Progenitor cell of endocrine pancreas (in vitro differentiated cells): Measurements from ENCODE around the gene LDLRAD4. TPM values are rescaled to one million over a fixed set of nuclear protein-coding genes. Genes with fewer than 3 reads are reported as not detected.

ENCODE experiments used
- DNase-seq: peaks from one replicate; pipeline ENCODE4 v3.0.0; 2021; ENCODE audit warnings: low spot score; ENCODE audit not compliant: unreplicated experiment
- H3K27ac Mint-ChIP-seq: 2 replicates; pipeline ENCODE4 v1.8.0; 2021; ENCODE audit warnings: mild to moderate bottlenecking, moderate library complexity, mixed read lengths
- H3K27me3 Mint-ChIP-seq: 2 replicates; pipeline ENCODE4 v1.8.0; 2021; ENCODE audit warnings: mixed read lengths
- H3K36me3 Mint-ChIP-seq: 2 replicates; pipeline ENCODE4 v1.8.0; 2022; ENCODE audit warnings: mixed read lengths; ENCODE audit not compliant: insufficient read depth
- H3K4me1 Mint-ChIP-seq: 2 replicates; pipeline ENCODE4 v1.8.0; 2021; ENCODE audit warnings: low read depth, mixed read lengths
- H3K4me3 Mint-ChIP-seq: 2 replicates; pipeline ENCODE4 v1.8.0; 2021; ENCODE audit warnings: low read depth, mild to moderate bottlenecking, moderate library complexity, mixed read lengths
- H3K9me3 Mint-ChIP-seq: 2 replicates; pipeline ENCODE4 v1.8.0; 2021; ENCODE audit warnings: low read depth, mixed read lengths
- CTCF ChIP-seq: fragments of 200-600 bp; sonication (generic); IDR thresholded peaks from one replicate; pipeline ENCODE4 v1.5.0; 2021; ENCODE audit warnings: antibody characterized with exemption, mild to moderate bottlenecking; ENCODE audit not compliant: unreplicated experiment
- total RNA-seq: library from RNA; stranded (reverse); gene quantifications from 2 replicates; pipeline ENCODE4 v1.2.1, GENCODE V29; 2021

Gene LDLRAD4
- total RNA-seq, 1 donor from 2014 or later: 3.8 TPM

- no peak for DNase-seq
- Mint-ChIP-seq H3K4me3 (no peak overlapping the region), H3K36me3 (no peaks in the 10 kb centered on the region), H3K4me1 (peaks cover 10% of the 10 kb centered on the region), H3K9me3 (no peaks in the 10 kb centered on the region), H3K27me3 (no peaks in the 10 kb centered on the region), H3K27ac (no peak overlapping the region)
- no peak for TF ChIP-seq CTCF
Observed at GRCh38 chr18:13242797-13243196, 24.2 kb downstream of the LDLRAD4 start.

GRCh38 chr18:13243363-13243762 is 24.8 kb downstream of the LDLRAD4 start:
- no peaks in the 10 kb centered on the region for H3K27me3 Mint-ChIP-seq
- TF ChIP-seq CTCF: no peak
- H3K4me1 Mint-ChIP-seq: peaks cover 10% of the 10 kb centered on the region
- H3K27ac Mint-ChIP-seq: no peak overlapping the region
- H3K36me3 Mint-ChIP-seq: no peaks in the 10 kb centered on the region
- H3K9me3 Mint-ChIP-seq: no peaks in the 10 kb centered on the region
- no peak for DNase-seq
- no peak overlapping the region for H3K4me3 Mint-ChIP-seq

GRCh38 chr18:13244135-13244534 is 25.6 kb downstream of the LDLRAD4 start:
- H3K4me1 Mint-ChIP-seq: peaks cover 9% of the 10 kb centered on the region
- H3K27me3 Mint-ChIP-seq: no peaks in the 10 kb centered on the region
- DNase-seq: no peak
- H3K4me3 Mint-ChIP-seq: no peak overlapping the region
- no peak for TF ChIP-seq CTCF
- H3K27ac Mint-ChIP-seq: no peak overlapping the region
- no peaks in the 10 kb centered on the region for H3K9me3 Mint-ChIP-seq
- no peaks in the 10 kb centered on the region for H3K36me3 Mint-ChIP-seq

GRCh38 chr18:13245481-13246000 is 27.0 kb downstream of the LDLRAD4 start:
- Mint-ChIP-seq H3K27ac (no peak overlapping the region), H3K4me3 (no peak overlapping the region)
- no peak for TF ChIP-seq CTCF

DNA sequence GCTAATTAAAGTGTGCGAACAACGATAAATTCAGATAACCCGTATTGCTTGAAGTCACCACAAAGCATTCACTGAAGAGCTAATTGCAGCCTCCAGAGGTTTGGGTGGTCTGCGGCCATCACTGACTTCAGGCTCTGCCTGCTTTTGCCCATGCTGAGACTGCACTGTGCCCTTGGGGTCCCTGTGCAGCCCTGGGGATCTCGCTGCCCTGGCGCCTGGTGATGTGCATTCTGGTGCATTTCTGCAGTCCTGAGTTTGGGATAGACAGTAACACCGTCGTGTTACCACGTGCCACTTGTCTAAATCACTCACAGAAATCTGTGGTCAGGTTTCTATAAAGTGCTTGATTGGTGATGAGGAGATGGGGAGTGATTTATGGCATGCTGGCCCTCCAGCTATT is 27.6 kb downstream of the LDLRAD4 start:
- H3K27ac Mint-ChIP-seq: no peak overlapping the region
- DNase-seq: no peak
- no peaks in the 10 kb centered on the region for H3K9me3 Mint-ChIP-seq
- no peak for TF ChIP-seq CTCF
- H3K4me3 Mint-ChIP-seq: no peak overlapping the region
- H3K27me3 Mint-ChIP-seq: no peaks in the 10 kb centered on the region
- no peaks in the 10 kb centered on the region for H3K36me3 Mint-ChIP-seq
- H3K4me1 Mint-ChIP-seq: peaks cover 9% of the 10 kb centered on the region

More at GRCh38 chr18:13245481-13246000, 27.0 kb downstream of the LDLRAD4 start:
- Mint-ChIP-seq H3K4me1 (peaks cover 9% of the 10 kb centered on the region), H3K27me3 (no peaks in the 10 kb centered on the region), H3K36me3 (no peaks in the 10 kb centered on the region), H3K9me3 (no peaks in the 10 kb centered on the region)
- no peak for DNase-seq
